ENCODE data around the gene ARID3A.

The ARID3A gene

DNA sequence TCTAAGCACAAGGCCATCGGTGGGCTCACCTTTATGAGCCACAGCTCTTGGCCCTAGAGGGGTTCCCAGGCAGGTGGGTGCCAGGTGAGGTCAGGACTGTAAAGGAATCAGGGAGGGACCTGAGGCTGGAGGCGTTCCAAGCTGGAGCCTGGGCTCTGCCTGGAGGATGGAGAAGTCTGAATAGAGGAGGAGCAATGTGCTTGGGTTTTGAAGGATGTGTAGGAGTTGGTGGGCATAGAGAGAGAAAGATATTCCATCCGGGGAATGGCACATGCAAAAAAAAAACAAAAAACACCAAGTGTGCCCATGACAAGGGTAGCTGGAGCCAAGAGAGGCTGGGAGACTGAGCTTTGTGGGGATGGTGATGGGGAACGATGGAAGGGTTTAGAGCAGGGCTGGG lies 76.8 kb downstream of the ARID3A start:
- Histone ChIP-seq H3K4me3 (ENCODE audit: low read length) (no peak overlapping the region), H3F3A (ENCODE audit: insufficient read depth, low read length) (no peaks in the 10 kb centered on the region), H3K9me3 (replicated peaks; ENCODE audit: insufficient read depth, low read length) (no peaks in the 10 kb centered on the region), H3K4me2 (ENCODE audit: low read depth, low read length) (no peak overlapping the region), H3K4me1 (ENCODE audit: low read length) (no peaks in the 10 kb centered on the region), H3K27ac (ENCODE audit: low read length) (no peak overlapping the region), H3K27me3 (replicated peaks; ENCODE audit: insufficient read depth, low read length) (peaks cover 50% of the 10 kb centered on the region), H4K20me1 (ENCODE audit: insufficient read depth, low read length) (no peaks in the 10 kb centered on the region), H2AFZ (ENCODE audit: low read length) (no peak overlapping the region), H3K79me2 (ENCODE audit: low read length) (no peaks in the 10 kb centered on the region), H3K9ac (ENCODE audit: low read length) (no peak overlapping the region), H3K9me2 (replicated peaks; ENCODE audit: insufficient read depth, low read length) (no peaks in the 10 kb centered on the region), H3K36me3 (replicated peaks; ENCODE audit: insufficient read depth, low read length) (no peaks in the 10 kb centered on the region)
- TF ChIP-seq CTCF (IDR thresholded peaks at IDR 0.05; ENCODE audit: low read length): no peak
- TF ChIP-seq EZH2phosphoT487 (IDR thresholded peaks at IDR 0.05; ENCODE audit: low read length): no peak
- no peak for TF ChIP-seq EZH2 (optimal IDR thresholded peaks at IDR 0.05; ENCODE audit: low read depth, low read length)
- no peak for DNase-seq

DNA sequence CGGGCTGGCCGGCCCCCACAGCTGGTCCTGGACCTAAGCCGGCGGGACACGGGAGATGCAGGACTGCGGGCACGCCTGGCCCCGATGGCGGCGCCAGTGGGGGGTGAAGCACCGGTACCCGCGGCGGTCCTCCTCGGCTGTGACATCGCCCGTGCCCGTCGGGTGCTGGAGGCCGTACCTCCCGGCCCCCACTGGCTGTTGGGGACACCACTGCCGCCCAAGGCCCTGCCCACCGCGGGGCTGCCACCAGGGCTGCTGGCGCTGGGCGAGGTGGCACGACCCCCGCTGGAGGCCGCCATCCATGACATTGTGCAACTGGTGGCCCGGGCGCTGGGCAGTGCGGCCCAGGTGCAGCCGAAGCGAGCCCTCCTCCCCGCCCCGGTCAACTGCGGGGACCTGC lies 77.4 kb downstream of the ARID3A start:
- TF ChIP-seq EZH2phosphoT487 (IDR thresholded peaks at IDR 0.05; ENCODE audit: low read length): no peak
- no peak for TF ChIP-seq CTCF (IDR thresholded peaks at IDR 0.05; ENCODE audit: low read length)
- no peak for TF ChIP-seq EZH2 (optimal IDR thresholded peaks at IDR 0.05; ENCODE audit: low read depth, low read length)
- Histone ChIP-seq H3K4me3 (ENCODE audit: low read length) (no peak overlapping the region), H3K4me1 (ENCODE audit: low read length) (no peaks in the 10 kb centered on the region), H3K79me2 (ENCODE audit: low read length) (no peaks in the 10 kb centered on the region), H3K9me2 (replicated peaks; ENCODE audit: insufficient read depth, low read length) (no peaks in the 10 kb centered on the region), H3K36me3 (replicated peaks; ENCODE audit: insufficient read depth, low read length) (no peaks in the 10 kb centered on the region), H4K20me1 (ENCODE audit: insufficient read depth, low read length) (no peaks in the 10 kb centered on the region), H2AFZ (ENCODE audit: low read length) (no peak overlapping the region), H3K9ac (ENCODE audit: low read length) (no peak overlapping the region), H3F3A (ENCODE audit: insufficient read depth, low read length) (no peaks in the 10 kb centered on the region), H3K4me2 (ENCODE audit: low read depth, low read length) (no peak overlapping the region), H3K9me3 (replicated peaks; ENCODE audit: insufficient read depth, low read length) (no peaks in the 10 kb centered on the region), H3K27me3 (replicated peaks; ENCODE audit: insufficient read depth, low read length) (peaks cover 43% of the 10 kb centered on the region), H3K27ac (ENCODE audit: low read length) (no peak overlapping the region)
- DNase-seq: no peak

DNA sequence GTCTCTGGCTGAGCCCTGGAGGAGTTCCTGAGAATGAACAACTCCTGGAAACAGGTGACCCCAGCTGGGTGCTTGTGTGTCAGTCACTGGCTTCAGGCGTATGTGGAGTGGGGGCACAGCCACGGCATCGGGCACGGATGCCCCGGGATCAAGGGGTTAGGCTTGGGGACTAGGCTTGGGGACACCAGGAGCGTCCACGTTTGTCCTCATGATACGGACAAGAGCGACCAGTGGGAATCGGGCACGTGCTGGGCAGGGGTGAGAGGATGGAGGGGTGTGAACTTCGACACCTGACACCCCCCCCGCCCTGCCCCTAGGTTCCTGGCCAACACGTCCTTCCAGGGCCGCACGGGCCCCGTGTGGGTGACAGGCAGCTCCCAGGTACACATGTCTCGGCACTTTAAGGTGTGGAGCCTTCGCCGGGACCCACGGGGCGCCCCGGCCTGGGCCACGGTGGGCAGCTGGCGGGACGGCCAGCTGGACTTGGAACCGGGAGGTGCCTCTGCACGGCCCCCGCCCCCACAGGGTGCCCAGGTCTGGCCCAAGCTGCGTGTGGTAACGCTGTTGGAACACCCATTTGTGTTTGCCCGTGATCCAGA lies 78.5 kb downstream of the ARID3A start:
- Histone ChIP-seq H3K9me3 (replicated peaks; ENCODE audit: insufficient read depth, low read length) (no peaks in the 10 kb centered on the region), H2AFZ (ENCODE audit: low read length) (no peak overlapping the region), H3K4me2 (ENCODE audit: low read depth, low read length) (no peak overlapping the region), H3K79me2 (ENCODE audit: low read length) (no peaks in the 10 kb centered on the region), H3K27me3 (replicated peaks; ENCODE audit: insufficient read depth, low read length) (peaks cover 33% of the 10 kb centered on the region), H3K9me2 (replicated peaks; ENCODE audit: insufficient read depth, low read length) (no peaks in the 10 kb centered on the region), H4K20me1 (ENCODE audit: insufficient read depth, low read length) (no peaks in the 10 kb centered on the region), H3K4me3 (ENCODE audit: low read length) (no peak overlapping the region), H3K4me1 (ENCODE audit: low read length) (no peaks in the 10 kb centered on the region), H3K36me3 (replicated peaks; ENCODE audit: insufficient read depth, low read length) (no peaks in the 10 kb centered on the region), H3F3A (ENCODE audit: insufficient read depth, low read length) (no peaks in the 10 kb centered on the region), H3K9ac (ENCODE audit: low read length) (no peak overlapping the region), H3K27ac (ENCODE audit: low read length) (no peak overlapping the region)
- TF ChIP-seq CTCF (IDR thresholded peaks at IDR 0.05; ENCODE audit: low read length): no peak
- TF ChIP-seq EZH2phosphoT487 (IDR thresholded peaks at IDR 0.05; ENCODE audit: low read length): no peak
- no peak for TF ChIP-seq EZH2 (optimal IDR thresholded peaks at IDR 0.05; ENCODE audit: low read depth, low read length)
- DNase-seq: no peak

Data from MM.1S (cell line).